Common myeloid progenitor, CD34-positive (primary cell): ENCODE data around the gene TACR1.
"Not testable (repeated sequence)": the region's sequence is repeated elsewhere in the genome, so short reads cannot be mapped to it uniquely, and the experiment has no call there.

ENCODE experiments used
- CTCF ChIA-PET: fragments of 350-600 bp; sonication (Branson Sonifier 250); formaldehyde crosslinking; loops from one replicate; lab custom pipeline; 2021; ENCODE audit warnings: antibody characterized with exemption; lab: Charles Lee
- POLR2A ChIA-PET: fragments of 350-600 bp; sonication (Branson Sonifier 250); formaldehyde crosslinking; loops from one replicate; lab custom pipeline; 2021; ENCODE audit warnings: antibody characterized with exemption; lab: Charles Lee
- DNase-seq, 3 donors: peaks; one replicate each; pipeline versions ENCODE4 v3.0.0 to v3.0.0-alpha.2; 2013
- H3K27ac ChIP-seq, 2 experiments: 1 replicate in 1 of 2; 2 replicates in 1 of 2; pipeline ENCODE4 v1.7.0; 2013; ENCODE audit warnings: inconsistent platforms in 2 of 2, low read length in 2 of 2, mild to moderate bottlenecking in 2 of 2, low read depth in 1 of 2, moderate library complexity in 1 of 2; ENCODE audit not compliant: severe bottlenecking in 2 of 2, insufficient read depth in 1 of 2, poor library complexity in 1 of 2
- H3K27me3 ChIP-seq, 5 experiments: replicated peaks in 2 of 5; 1 replicate in 3 of 5; 2 replicates in 2 of 5; pipeline versions ENCODE4 v1.6.1 to v1.7.0; 2013; ENCODE audit warnings: low read length in 4 of 5, mild to moderate bottlenecking in 2 of 5, moderate library complexity in 2 of 5, inconsistent platforms in 1 of 5; ENCODE audit not compliant: insufficient read depth in 5 of 5, control insufficient read depth in 4 of 5
- H3K36me3 ChIP-seq, 4 experiments: 1 replicate in 2 of 4; 2 replicates in 2 of 4; pipeline versions ENCODE4 v1.6.1 to v1.7.0; 2013; ENCODE audit warnings: low read length in 3 of 4, control low read depth in 1 of 4, mild to moderate bottlenecking in 1 of 4; ENCODE audit not compliant: control insufficient read depth in 4 of 4, insufficient read depth in 4 of 4
- H3K4me1 ChIP-seq, 4 experiments: 1 replicate in 3 of 4; 2 replicates in 1 of 4; pipeline versions ENCODE4 v1.6.1 to v1.7.1; 2013; ENCODE audit warnings: low read length in 3 of 4, mild to moderate bottlenecking in 3 of 4, control low read depth in 1 of 4, inconsistent platforms in 1 of 4, moderate library complexity in 1 of 4; ENCODE audit not compliant: control insufficient read depth in 4 of 4, insufficient read depth in 4 of 4; ENCODE audit errors: control extremely low read depth in 1 of 4
- H3K4me3 ChIP-seq, 7 experiments: 1 replicate in 4 of 7; 2 replicates in 3 of 7; pipeline versions ENCODE4 v1.5.1 to v1.7.0; 2013; ENCODE audit warnings: mild to moderate bottlenecking in 7 of 7, low read length in 6 of 7, moderate library complexity in 6 of 7, inconsistent platforms in 2 of 7, low read depth in 2 of 7, control low read depth in 1 of 7; ENCODE audit not compliant: insufficient read depth in 4 of 7, control insufficient read depth in 1 of 7; ENCODE audit errors: extremely low read depth in 1 of 7
- H3K9me3 ChIP-seq, 5 experiments: 1 replicate in 4 of 5; 2 replicates in 1 of 5; pipeline versions ENCODE4 v1.6.1 to v1.7.1; 2013; ENCODE audit warnings: low read length in 4 of 5, mild to moderate bottlenecking in 2 of 5, inconsistent platforms in 1 of 5, low read depth in 1 of 5, moderate library complexity in 1 of 5; ENCODE audit not compliant: control insufficient read depth in 4 of 5, insufficient read depth in 2 of 5; ENCODE audit errors: control extremely low read depth in 1 of 5
- WGBS: methylation state at CpG from one replicate; pipeline ENCODE4 v1.1.5; 2013; ENCODE audit not compliant: insufficient coverage; 5-methylcytosine and 5-hydroxymethylcytosine counted together

Gene TACR1

GRCh38 chr2:75219213-75219612 lies 19.9 kb upstream of the TACR1 start:
- H3K27ac ChIP-seq, H3K9me3 ChIP-seq, CTCF ChIA-PET, H3K36me3 ChIP-seq, H3K4me1 ChIP-seq, H3K27me3 ChIP-seq, DNase-seq, H3K4me3 ChIP-seq: not testable (repeated sequence)
- 100% methylated on average over 1 of the region's 4 CpGs for WGBS
- POLR2A ChIA-PET: interaction anchor here (0.6 kb wide), 1 partner anchor 301 kb away, joined by 3 read pairs; no protein-coding TSS in a partner anchor

- POLR2A ChIA-PET: no interaction called here
- H3K4me1 ChIP-seq: no peaks in the 10 kb centered on the region
- no CpG with 5 or more reads among the region's 1 CpG for WGBS
- CTCF ChIA-PET: no interaction called here
- H3K9me3 ChIP-seq: peaks cover 0 to 1% (median 0%) of the 10 kb centered on the region in 5 experiments
- no peak overlapping the region for H3K4me3 ChIP-seq
- peak in 2 of 3 donors; percentile 8 to 33 for DNase-seq
- no peak overlapping the region for H3K27ac ChIP-seq
- no peaks in the 10 kb centered on the region for H3K36me3 ChIP-seq
- peaks cover 0 to 2% (median 0%) of the 10 kb centered on the region in 5 experiments for H3K27me3 ChIP-seq
Measured at GRCh38 chr2:75211266-75211770, 12.0 kb upstream of the TACR1 start.

- Histone ChIP-seq H3K36me3 (no peaks in the 10 kb centered on the region), H3K4me3 (no peak overlapping the region), H3K27me3 (peaks cover 0 to 2% (median 0%) of the 10 kb centered on the region in 5 experiments), H3K9me3 (peaks cover 0 to 1% (median 0%) of the 10 kb centered on the region in 5 experiments), H3K27ac (no peak overlapping the region), H3K4me1 (no peaks in the 10 kb centered on the region)
- 100% methylated on average over 2 of the region's 3 CpGs for WGBS
- POLR2A ChIA-PET: no interaction called here
- CTCF ChIA-PET: no interaction called here
- no peak for DNase-seq
Measured at GRCh38 chr2:75210409-75210808, 11.1 kb upstream of the TACR1 start.

GRCh38 chr2:75208738-75209137 lies 9.4 kb upstream of the TACR1 start:
- no peak for DNase-seq
- POLR2A ChIA-PET: no interaction called here

GRCh38 chr2:75204833-75205232 lies 5.5 kb upstream of the TACR1 start:
- no peaks in the 10 kb centered on the region for H3K9me3 ChIP-seq
- H3K36me3 ChIP-seq: no peaks in the 10 kb centered on the region
- ChIA-PET CTCF (no interaction called here), POLR2A (no interaction called here)
- H3K4me1 ChIP-seq: peaks cover 0 to 11% (median 7%) of the 10 kb centered on the region in 4 experiments
- no peak for DNase-seq
- H3K27me3 ChIP-seq: peaks cover 0 to 32% (median 16%) of the 10 kb centered on the region in 5 experiments
- H3K27ac ChIP-seq: no peak overlapping the region
- H3K4me3 ChIP-seq: no peak overlapping the region
- 78% methylated on average over 3 of the region's 3 CpGs for WGBS

More at GRCh38 chr2:75208738-75209137, 9.4 kb upstream of the TACR1 start:
- Histone ChIP-seq H3K36me3 (no peaks in the 10 kb centered on the region), H3K27ac (no peak overlapping the region), H3K27me3 (peaks cover 0 to 2% (median 0%) of the 10 kb centered on the region in 5 experiments), H3K4me1 (no peaks in the 10 kb centered on the region), H3K9me3 (peaks cover 0 to 1% (median 0%) of the 10 kb centered on the region in 5 experiments), H3K4me3 (no peak overlapping the region)
- WGBS: 90% methylated on average over 6 of the region's 6 CpGs
- CTCF ChIA-PET: no interaction called here

GRCh38 chr2:75202359-75202758 lies 3.0 kb upstream of the TACR1 start:
- WGBS: 78% methylated on average over 1 of the region's 2 CpGs
- H3K4me1 ChIP-seq: peaks cover 0 to 23% (median 16%) of the 10 kb centered on the region in 4 experiments
- no peaks in the 10 kb centered on the region for H3K9me3 ChIP-seq
- ChIA-PET CTCF (no interaction called here), POLR2A (no interaction called here)
- H3K36me3 ChIP-seq: no peaks in the 10 kb centered on the region
- no peak overlapping the region for H3K4me3 ChIP-seq
- H3K27me3 ChIP-seq: peaks cover 0 to 57% (median 28%) of the 10 kb centered on the region in 5 experiments
- no peak overlapping the region for H3K27ac ChIP-seq
- DNase-seq: no peak
